Mammary epithelial cell (primary cell): Measurements from ENCODE around the gene FZD7.

Source experiments
- EZH2 ChIP-seq: IDR thresholded peaks from 2 replicates; pipeline ENCODE4 v1.6.1; 2012; ENCODE audit warnings: low read length, inconsistent platforms, borderline replicate concordance
- TF ChIP-seq, protein P1 (sequence below), 2 donors: IDR thresholded peaks in 1 of 2; conservative IDR thresholded peaks in 1 of 2; 2 replicates each; pipeline ENCODE4 v1.5.1; 2011 to 2012; ENCODE audit warnings: inconsistent platforms in 2 of 2, low read length in 2 of 2, mild to moderate bottlenecking in 2 of 2, control low read depth in 1 of 2, low read depth in 1 of 2; ENCODE audit not compliant: insufficient read depth in 1 of 2; ENCODE audit errors: extremely low read depth in 1 of 2

DNA sequence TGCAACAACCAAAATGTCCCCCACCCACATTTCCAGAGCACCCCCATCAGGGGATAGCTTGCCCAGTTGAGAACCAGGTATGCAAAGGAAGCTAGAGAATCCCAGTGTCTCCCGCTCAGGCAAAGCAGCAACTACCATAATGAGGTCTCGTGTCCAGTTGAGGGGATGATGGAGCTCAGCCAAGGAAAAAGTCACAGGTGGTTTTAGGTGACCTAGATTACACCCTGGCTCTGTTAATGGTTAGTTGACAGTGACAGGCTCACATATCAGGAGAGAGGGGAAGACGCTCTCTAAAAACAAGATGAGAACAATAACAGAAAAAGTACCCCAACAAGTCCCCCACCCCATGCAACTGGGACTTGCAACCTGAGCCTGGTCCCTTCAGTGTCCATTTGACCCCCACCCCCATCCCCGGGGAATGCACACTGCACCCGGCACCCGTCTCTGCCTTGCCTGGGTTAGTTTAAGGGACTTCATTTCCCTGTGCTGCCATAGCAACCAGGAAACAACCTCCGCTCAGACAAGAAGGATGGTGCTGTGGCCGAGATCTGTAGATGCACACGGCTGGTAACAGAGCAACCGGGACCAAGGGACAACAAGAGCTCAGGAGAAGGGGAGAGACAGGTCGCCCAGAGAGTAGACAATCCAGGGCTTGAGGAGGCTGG lies 39.2 kb downstream of the FZD7 start, which contains the start of gene KIAA2012:
- TF ChIP-seq, protein P1, sequence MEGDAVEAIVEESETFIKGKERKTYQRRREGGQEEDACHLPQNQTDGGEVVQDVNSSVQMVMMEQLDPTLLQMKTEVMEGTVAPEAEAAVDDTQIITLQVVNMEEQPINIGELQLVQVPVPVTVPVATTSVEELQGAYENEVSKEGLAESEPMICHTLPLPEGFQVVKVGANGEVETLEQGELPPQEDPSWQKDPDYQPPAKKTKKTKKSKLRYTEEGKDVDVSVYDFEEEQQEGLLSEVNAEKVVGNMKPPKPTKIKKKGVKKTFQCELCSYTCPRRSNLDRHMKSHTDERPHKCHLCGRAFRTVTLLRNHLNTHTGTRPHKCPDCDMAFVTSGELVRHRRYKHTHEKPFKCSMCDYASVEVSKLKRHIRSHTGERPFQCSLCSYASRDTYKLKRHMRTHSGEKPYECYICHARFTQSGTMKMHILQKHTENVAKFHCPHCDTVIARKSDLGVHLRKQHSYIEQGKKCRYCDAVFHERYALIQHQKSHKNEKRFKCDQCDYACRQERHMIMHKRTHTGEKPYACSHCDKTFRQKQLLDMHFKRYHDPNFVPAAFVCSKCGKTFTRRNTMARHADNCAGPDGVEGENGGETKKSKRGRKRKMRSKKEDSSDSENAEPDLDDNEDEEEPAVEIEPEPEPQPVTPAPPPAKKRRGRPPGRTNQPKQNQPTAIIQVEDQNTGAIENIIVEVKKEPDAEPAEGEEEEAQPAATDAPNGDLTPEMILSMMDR (conservative IDR thresholded peaks at IDR 0.05 in 1 of 2, IDR thresholded peaks at IDR 0.05 in 1 of 2; ENCODE audit: extremely low read depth in 1 of 2, insufficient read depth in 1 of 2, low read depth in 1 of 2, low read length in 2 of 2) = no peak
- no peak for TF ChIP-seq EZH2
